ENCODE data around the gene GLDN. TPM values are rescaled to one million over a fixed set of nuclear protein-coding genes. Genes with fewer than 3 reads are reported as not detected.

GLDN gene
- total RNA-seq, 1 experiment from 2014 or later: 0.15 TPM

DNA sequence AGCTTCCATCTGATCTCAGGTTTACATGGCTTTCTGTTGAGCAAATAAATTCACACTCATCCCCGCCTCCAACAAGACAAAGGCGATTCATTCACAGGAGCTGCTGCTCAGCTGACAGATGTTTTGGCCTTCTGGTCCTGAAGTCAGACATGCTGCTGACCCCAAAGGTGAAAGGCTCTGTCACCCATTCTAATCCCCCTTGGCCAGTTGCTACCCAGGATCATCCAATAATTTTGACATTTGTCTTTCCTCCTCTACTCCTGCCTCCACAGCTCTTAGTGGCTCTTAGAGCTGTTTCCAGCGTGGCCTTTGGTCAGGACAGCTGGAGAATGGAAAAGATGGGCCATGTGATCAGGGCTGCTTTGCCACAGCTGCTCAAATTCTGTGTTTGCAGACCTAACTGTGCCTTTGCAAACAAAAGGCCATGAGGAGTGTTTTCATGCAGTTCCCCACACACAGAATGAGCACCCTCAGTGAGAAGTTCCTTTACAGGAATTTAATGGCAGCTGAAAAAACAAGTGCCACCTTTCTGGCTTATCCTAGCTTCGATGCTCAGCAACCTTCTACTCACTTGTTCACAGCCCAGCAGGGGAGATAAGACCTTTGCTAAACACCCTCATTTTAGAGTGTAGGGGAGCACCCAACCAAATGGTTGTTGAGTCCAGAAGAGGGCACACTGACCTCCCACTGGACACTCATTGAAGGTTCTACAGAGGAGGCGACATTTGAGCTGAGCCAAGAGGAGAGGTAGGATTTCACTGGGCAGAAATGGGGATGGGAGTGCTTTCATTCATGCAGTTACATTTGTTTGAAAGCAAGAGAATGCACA lies 42.1 kb upstream of the GLDN start:
- Histone ChIP-seq H2AFZ (ENCODE audit: low read length) (no peak overlapping the region), H3K27me3 (ENCODE audit: low read length) (no peaks in the 10 kb centered on the region), H3K9me2 (replicated peaks; ENCODE audit: low read length) (no peaks in the 10 kb centered on the region), H3K79me2 (ENCODE audit: low read length) (no peaks in the 10 kb centered on the region), H3K9ac (ENCODE audit: low read length) (no peak overlapping the region), H4K20me1 (ENCODE audit: low read length) (no peaks in the 10 kb centered on the region), H3K4me3 (ENCODE audit: low read length) (no peak overlapping the region), H3K4me1 (ENCODE audit: insufficient read depth, low read length) (no peaks in the 10 kb centered on the region), H3K27ac (ENCODE audit: low read length) (no peak overlapping the region), H3K9me3 (ENCODE audit: low read length) (no peaks in the 10 kb centered on the region), H3K36me3 (ENCODE audit: low read depth, low read length) (no peaks in the 10 kb centered on the region), H3K4me2 (ENCODE audit: low read length) (no peak overlapping the region), H3F3A (ENCODE audit: low read length, unreplicated experiment) (no peaks in the 10 kb centered on the region)
- no peak for DNase-seq
- no peak for ATAC-seq
- TF ChIP-seq EZH2 (IDR thresholded peaks at IDR 0.05; ENCODE audit: low read length, unreplicated experiment): no peak
- TF ChIP-seq, protein P1, sequence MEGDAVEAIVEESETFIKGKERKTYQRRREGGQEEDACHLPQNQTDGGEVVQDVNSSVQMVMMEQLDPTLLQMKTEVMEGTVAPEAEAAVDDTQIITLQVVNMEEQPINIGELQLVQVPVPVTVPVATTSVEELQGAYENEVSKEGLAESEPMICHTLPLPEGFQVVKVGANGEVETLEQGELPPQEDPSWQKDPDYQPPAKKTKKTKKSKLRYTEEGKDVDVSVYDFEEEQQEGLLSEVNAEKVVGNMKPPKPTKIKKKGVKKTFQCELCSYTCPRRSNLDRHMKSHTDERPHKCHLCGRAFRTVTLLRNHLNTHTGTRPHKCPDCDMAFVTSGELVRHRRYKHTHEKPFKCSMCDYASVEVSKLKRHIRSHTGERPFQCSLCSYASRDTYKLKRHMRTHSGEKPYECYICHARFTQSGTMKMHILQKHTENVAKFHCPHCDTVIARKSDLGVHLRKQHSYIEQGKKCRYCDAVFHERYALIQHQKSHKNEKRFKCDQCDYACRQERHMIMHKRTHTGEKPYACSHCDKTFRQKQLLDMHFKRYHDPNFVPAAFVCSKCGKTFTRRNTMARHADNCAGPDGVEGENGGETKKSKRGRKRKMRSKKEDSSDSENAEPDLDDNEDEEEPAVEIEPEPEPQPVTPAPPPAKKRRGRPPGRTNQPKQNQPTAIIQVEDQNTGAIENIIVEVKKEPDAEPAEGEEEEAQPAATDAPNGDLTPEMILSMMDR (conservative IDR thresholded peaks at IDR 0.05; ENCODE audit: low read depth, low read length): no peak
- TF ChIP-seq EZH2phosphoT487 (IDR thresholded peaks at IDR 0.05; ENCODE audit: borderline replicate concordance, low read length): no peak
- ChIA-PET POLR2A (ENCODE audit: unreplicated experiment) (no interaction called here), CTCF (no interaction called here)
- no TSS peak for BruUV-seq (replicated peaks)
- intact Hi-C loops (cut with micrococcal nuclease): no loop called here

DNA sequence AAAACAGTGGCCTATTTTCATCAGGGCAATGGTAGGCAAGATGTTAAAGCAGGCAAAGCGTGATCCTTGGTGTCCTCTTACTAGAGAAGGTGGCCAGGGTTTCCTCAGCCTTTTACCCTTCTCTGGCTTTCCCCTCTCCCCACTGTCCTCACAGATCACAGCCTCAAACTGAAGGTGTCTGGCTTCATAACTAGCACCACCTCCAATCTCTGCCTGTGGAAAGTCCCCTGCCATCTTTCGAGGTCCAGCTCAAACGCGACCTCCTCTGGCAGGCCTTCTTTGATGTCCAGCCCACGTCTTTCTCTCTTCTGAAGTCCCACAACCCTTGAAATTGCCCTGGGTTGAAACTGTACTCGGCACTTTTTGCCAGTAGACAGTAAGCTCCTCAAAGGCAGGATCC lies 39.0 kb upstream of the GLDN start:
- CTCF ChIA-PET: no interaction called here
- Histone ChIP-seq H3K27ac (ENCODE audit: low read length) (no peak overlapping the region), H3K9ac (ENCODE audit: low read length) (no peak overlapping the region), H3K4me3 (ENCODE audit: low read length) (no peak overlapping the region), H4K20me1 (ENCODE audit: low read length) (no peaks in the 10 kb centered on the region), H3K36me3 (ENCODE audit: low read depth, low read length) (no peaks in the 10 kb centered on the region), H3K9me2 (replicated peaks; ENCODE audit: low read length) (no peaks in the 10 kb centered on the region), H2AFZ (ENCODE audit: low read length) (no peak overlapping the region), H3F3A (ENCODE audit: low read length, unreplicated experiment) (no peaks in the 10 kb centered on the region), H3K4me1 (ENCODE audit: insufficient read depth, low read length) (no peaks in the 10 kb centered on the region), H3K9me3 (ENCODE audit: low read length) (no peaks in the 10 kb centered on the region), H3K27me3 (ENCODE audit: low read length) (no peaks in the 10 kb centered on the region; the same call in 1 of the 2 replicates), H3K79me2 (ENCODE audit: low read length) (no peaks in the 10 kb centered on the region), H3K4me2 (ENCODE audit: low read length) (no peak overlapping the region)
- POLR2A ChIA-PET (ENCODE audit: unreplicated experiment): no interaction called here
- ATAC-seq: no peak
- TF ChIP-seq, protein P1 (conservative IDR thresholded peaks at IDR 0.05; ENCODE audit: low read depth, low read length): no peak
- TF ChIP-seq EZH2 (IDR thresholded peaks at IDR 0.05; ENCODE audit: low read length, unreplicated experiment) (no peak), EZH2phosphoT487 (IDR thresholded peaks at IDR 0.05; ENCODE audit: borderline replicate concordance, low read length) (no peak)
- intact Hi-C loops (cut with micrococcal nuclease): no loop called here
- DNase-seq: no peak
- no TSS peak for BruUV-seq (replicated peaks)

DNA sequence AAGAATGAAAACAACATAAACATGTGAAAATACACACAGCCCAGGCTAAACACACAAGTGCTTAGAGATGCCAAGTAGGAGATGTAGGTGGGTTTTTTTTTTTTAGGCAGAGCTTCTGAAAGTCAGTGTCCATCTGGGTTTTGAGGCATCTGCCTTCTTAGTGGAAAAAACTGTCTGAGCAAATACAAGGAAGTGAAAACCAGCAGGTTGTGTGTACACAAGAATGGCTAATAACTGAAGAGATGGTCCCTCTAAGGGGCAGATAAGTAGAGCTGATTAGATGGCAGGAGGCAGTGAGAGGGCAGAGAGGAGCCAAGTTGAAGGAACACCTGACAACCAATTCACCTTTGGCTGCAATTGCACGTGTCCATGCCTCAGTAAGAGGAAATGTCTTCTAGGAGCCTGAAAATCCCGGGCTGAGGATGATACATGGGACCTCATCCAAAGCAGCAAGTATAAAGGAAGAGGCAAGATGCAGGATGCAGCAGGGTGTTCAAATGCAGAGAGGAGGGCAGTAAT lies 37.9 kb upstream of the GLDN start:
- CTCF ChIA-PET: no interaction called here
- H3K27me3 ChIP-seq (ENCODE audit: low read length): no peaks in the 10 kb centered on the region; the same call in 1 of the 2 replicates
- no TSS peak for BruUV-seq (replicated peaks)

More for the DNA sequence above, 37.9 kb upstream of the GLDN start:
- TF ChIP-seq, protein P1 (conservative IDR thresholded peaks at IDR 0.05; ENCODE audit: low read depth, low read length): no peak
- no peak for TF ChIP-seq EZH2 (IDR thresholded peaks at IDR 0.05; ENCODE audit: low read length, unreplicated experiment)
- no peak for TF ChIP-seq EZH2phosphoT487 (IDR thresholded peaks at IDR 0.05; ENCODE audit: borderline replicate concordance, low read length)
- H3K9me2 ChIP-seq (replicated peaks; ENCODE audit: low read length): no peaks in the 10 kb centered on the region
- H3K36me3 ChIP-seq (ENCODE audit: low read depth, low read length): no peaks in the 10 kb centered on the region
- H3K27ac ChIP-seq (ENCODE audit: low read length): no peak overlapping the region
- DNase-seq (no peak), ATAC-seq (no peak)
- H3K4me3 ChIP-seq (ENCODE audit: low read length): no peak overlapping the region
- no peak overlapping the region for H2AFZ ChIP-seq (ENCODE audit: low read length)
- no peaks in the 10 kb centered on the region for H3F3A ChIP-seq (ENCODE audit: low read length, unreplicated experiment)
- no peak overlapping the region for H3K4me2 ChIP-seq (ENCODE audit: low read length)
- H3K4me1 ChIP-seq (ENCODE audit: insufficient read depth, low read length): no peaks in the 10 kb centered on the region
- intact Hi-C loops (cut with micrococcal nuclease): no loop called here
- no peaks in the 10 kb centered on the region for H3K9me3 ChIP-seq (ENCODE audit: low read length)
- POLR2A ChIA-PET (ENCODE audit: unreplicated experiment): no interaction called here
- H3K9ac ChIP-seq (ENCODE audit: low read length): no peak overlapping the region
- no peaks in the 10 kb centered on the region for H3K79me2 ChIP-seq (ENCODE audit: low read length)
- H4K20me1 ChIP-seq (ENCODE audit: low read length): no peaks in the 10 kb centered on the region
